ENCODE measurements around the gene CPN1.

DNA sequence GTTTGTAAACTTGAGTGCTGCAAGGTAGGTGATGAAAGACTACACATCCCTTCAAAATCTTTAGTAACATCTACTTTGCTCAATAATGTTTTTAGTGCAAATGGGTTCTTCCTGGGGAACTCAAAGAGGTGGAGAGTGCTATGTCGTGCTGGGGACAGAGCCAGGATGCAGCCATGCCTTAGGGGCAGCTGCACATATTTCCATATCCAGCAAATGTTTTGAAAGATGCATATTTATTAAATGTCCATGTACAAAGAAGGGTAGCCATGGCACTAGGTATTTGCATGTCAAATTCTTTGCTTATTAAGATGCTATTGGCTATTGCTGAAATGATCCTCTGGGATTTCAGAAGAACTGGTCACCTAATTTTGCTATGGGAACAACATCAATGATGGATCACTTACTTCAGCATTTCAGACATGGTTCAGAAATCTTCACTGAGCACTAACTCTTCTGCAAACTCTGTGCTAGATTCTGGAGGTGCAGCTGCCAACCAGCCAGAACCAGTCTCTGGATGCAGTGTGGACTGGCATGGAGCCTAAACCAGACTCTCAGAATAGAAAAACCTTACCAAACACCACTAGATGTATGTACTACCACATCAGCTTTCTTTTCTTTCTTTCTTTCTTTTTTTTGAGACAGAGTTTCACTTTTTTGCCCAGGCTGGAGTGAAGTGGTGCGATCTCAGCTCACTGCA, 40.2 kb downstream of the CPN1 start:
- TF ChIP-seq ZNF76 (CRISPR knock-in tag; IDR thresholded peaks at IDR 0.05; ENCODE audit: borderline replicate concordance) (no peak), STAT6 (CRISPR knock-in tag; IDR thresholded peaks at IDR 0.05) (no peak), GABPA (tag; conservative IDR thresholded peaks at IDR 0.05; ENCODE audit: low read depth) (no peak), RAD21 (CRISPR knock-in tag; conservative IDR thresholded peaks at IDR 0.05 in 1 of 2, IDR thresholded peaks at IDR 0.05 in 1 of 2) (no peak), NEUROD1 (IDR thresholded peaks at IDR 0.05; ENCODE audit: borderline replicate concordance, low read depth, low read length, partially characterized antibody) (no peak), SPI1 (IDR thresholded peaks at IDR 0.05; ENCODE audit: borderline replicate concordance, low read depth, low read length) (no peak), ZNF175 (CRISPR knock-in tag; IDR thresholded peaks at IDR 0.05; ENCODE audit: low read depth) (no peak), ZFX (CRISPR knock-in tag; IDR thresholded peaks at IDR 0.05) (no peak), SNAPC5 (CRISPR knock-in tag; IDR thresholded peaks at IDR 0.05) (no peak)
- TF ChIP-seq, protein P1, sequence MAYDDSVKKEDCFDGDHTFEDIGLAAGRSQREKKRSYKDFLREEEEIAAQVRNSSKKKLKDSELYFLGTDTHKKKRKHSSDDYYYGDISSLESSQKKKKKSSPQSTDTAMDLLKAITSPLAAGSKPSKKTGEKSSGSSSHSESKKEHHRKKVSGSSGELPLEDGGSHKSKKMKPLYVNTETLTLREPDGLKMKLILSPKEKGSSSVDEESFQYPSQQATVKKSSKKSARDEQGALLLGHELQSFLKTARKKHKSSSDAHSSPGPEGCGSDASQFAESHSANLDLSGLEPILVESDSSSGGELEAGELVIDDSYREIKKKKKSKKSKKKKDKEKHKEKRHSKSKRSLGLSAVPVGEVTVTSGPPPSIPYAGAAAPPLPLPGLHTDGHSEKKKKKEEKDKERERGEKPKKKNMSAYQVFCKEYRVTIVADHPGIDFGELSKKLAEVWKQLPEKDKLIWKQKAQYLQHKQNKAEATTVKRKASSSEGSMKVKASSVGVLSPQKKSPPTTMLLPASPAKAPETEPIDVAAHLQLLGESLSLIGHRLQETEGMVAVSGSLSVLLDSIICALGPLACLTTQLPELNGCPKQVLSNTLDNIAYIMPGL (CRISPR knock-in tag; IDR thresholded peaks at IDR 0.05): no peak
- TF ChIP-seq, protein P2, sequence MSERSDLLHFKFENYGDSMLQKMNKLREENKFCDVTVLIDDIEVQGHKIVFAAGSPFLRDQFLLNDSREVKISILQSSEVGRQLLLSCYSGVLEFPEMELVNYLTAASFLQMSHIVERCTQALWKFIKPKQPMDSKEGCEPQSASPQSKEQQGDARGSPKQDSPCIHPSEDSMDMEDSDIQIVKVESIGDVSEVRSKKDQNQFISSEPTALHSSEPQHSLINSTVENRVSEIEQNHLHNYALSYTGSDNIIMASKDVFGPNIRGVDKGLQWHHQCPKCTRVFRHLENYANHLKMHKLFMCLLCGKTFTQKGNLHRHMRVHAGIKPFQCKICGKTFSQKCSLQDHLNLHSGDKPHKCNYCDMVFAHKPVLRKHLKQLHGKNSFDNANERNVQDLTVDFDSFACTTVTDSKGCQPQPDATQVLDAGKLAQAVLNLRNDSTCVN (CRISPR knock-in tag; IDR thresholded peaks at IDR 0.05): no peak
- TF ChIP-seq, protein P3, sequence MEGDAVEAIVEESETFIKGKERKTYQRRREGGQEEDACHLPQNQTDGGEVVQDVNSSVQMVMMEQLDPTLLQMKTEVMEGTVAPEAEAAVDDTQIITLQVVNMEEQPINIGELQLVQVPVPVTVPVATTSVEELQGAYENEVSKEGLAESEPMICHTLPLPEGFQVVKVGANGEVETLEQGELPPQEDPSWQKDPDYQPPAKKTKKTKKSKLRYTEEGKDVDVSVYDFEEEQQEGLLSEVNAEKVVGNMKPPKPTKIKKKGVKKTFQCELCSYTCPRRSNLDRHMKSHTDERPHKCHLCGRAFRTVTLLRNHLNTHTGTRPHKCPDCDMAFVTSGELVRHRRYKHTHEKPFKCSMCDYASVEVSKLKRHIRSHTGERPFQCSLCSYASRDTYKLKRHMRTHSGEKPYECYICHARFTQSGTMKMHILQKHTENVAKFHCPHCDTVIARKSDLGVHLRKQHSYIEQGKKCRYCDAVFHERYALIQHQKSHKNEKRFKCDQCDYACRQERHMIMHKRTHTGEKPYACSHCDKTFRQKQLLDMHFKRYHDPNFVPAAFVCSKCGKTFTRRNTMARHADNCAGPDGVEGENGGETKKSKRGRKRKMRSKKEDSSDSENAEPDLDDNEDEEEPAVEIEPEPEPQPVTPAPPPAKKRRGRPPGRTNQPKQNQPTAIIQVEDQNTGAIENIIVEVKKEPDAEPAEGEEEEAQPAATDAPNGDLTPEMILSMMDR (IDR thresholded peaks at IDR 0.05 in 2 of 3, conservative IDR thresholded peaks at IDR 0.05 in 1 of 3; ENCODE audit: insufficient read depth in 2 of 3, low read depth in 1 of 3, low read length in 3 of 3): no peak

All from K562 (cell line).